Hindlimb muscle (tissue), 1 donor: Measurements from ENCODE around the gene YJU2. TPM values are rescaled to one million over a fixed set of nuclear protein-coding genes. Genes with fewer than 3 reads are reported as not detected.
A peak's percentile ranks its signal among the peaks of the same experiment; 100 is the strongest.
"Not testable (repeated sequence)": the region's sequence is repeated elsewhere in the genome, so short reads cannot be mapped to it uniquely, and the experiment has no call there.

Experiments
- DNase-seq: peaks from one replicate; pipeline ENCODE4 v3.0.0-alpha.2; 2013
- polyA plus RNA-seq: library from polyadenylated mRNA; unstranded; fragments of 120-200 nt; gene quantifications from one replicate; pipeline ENCODE4 v1.2.1, GENCODE V29; 2013; ENCODE audit not compliant: insufficient read length

Gene YJU2
- polyA plus RNA-seq, 1 donor: 14.9 TPM

DNA sequence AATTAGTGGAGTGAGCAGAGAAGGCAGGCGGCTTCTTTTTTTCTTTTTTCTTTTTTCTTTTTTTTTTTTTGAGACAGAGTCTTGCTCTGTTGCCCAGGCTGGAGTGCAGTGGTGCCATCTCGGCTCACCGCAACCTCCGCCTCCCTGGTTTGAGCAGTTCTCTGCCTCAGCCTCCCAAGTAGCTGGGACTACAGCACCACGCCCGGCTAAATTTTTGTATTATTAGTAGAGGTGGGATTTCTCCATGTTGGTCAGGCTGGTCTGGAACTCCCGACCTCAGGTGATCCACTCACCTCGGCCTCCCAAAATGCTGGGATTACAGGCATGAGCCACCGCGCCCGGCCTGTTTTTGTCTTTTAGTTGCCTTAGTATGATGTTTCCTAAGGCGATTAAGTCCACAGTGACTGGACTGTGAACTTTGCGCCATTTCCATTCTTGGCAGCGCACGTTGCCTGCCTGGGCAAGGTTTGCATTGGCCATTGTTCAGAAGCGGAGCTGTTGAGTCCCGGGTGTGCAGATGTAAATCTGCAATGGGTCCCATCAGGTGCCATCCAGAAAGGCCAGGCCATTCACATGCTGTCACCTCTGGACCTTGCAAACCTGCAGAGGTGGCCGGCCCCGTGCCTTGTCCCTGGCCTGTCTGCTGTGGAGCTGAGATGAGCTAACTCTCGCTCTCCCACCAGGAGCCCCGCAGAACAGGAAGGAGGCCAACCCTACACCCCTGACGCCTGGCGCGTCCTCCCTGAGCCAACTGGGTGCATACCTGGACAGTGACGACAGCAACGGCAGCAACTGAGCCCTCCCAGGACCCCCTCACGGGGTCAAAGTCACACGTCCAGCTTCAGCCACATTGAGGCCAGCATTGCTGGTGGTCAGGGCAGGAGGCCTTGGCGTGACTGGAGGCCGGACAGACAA is 21.3 kb downstream of the YJU2 start:
- no peak for DNase-seq

DNA sequence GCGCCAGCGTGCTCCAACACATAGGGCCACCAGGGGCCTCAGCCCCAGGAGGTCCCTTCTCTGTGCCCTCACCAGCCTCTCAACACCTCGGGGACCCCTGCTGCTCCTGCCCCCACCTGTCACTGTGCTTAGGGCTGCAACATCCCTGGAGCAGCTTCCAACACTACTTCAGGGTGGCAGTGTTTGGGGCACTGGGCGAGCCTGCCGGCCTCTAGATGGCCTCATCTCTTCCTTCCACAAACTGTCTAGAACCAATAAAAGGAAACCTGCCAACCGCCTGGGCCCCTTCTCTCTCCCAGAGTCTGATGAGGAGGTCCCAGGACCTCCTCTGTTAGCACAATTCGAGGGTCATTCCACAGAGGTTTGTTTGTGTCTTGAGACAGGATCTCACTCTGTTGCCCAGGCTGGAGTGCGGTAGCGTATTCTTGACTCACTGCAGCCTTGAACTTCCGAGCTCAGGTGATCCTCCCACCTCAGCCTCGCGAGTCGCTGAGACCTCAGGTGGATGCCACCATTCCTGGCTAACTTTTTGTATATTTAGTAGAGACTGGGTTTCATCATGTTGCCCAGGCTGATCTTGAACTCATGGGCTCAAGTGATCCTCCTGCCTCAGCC is 22.0 kb downstream of the YJU2 start:
- no peak for DNase-seq

DNA sequence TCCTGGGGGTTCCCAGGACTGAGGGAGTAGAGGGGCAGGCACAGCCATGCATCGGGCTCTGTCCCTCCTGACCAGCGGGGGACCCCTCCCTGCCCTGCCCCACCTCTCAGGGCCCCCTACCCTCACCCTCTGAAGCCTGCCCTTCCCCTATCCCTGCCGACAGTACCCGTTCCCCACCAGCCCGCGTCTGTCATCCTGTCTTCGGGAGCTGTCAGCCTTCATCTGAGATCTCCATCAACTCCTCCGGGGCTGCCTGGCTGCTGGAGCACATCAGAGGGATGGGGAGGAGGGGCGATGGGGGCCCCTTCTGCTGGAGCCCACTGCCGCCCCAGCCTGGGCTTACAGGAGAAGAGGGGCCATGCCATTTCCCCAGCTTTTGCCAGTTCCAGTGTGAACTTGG is 26.0 kb downstream of the YJU2 start:
- DNase-seq: no peak

DNA sequence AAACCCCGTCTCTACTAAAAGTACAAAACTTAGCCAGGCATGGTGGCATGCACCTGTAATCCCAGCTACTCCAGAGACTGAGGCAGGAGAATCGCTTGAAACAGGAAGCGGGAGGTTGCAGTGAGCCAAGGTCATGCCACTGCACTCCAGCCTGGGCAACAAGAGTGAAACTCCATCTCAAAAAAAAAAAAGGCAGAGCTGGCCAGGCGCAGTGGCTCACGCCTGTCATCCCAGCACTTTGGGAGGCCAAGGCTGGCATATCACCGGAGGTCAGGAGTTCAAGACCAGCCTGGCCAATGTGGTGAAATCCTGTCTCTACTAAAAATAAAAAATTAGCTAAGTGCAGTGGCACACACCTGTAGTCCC is 27.4 kb downstream of the YJU2 start:
- not testable (repeated sequence) for DNase-seq

DNA sequence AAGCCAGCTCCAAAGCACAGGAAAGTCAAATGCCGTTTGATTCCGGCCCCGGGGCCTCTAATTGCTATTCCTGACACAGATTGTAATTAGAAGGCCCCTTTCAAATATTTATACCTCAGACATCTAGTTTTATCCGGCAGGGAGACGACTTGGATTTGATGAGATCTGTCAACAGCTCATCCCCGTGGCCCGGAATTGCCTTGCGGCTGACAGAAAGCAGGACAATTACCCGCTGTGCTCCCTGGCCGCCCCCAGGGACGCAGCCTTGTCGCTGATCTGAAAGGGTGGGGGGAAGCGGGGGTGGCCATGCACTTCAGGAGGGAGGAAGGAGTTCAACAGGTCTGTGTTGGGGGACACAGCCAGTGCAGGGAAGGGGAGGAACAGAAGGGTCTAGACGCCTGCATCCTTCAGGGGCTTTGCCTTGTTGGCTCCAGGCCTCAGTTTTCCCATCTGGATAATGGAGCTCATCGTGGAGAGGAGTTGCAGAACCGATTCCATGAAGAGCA is 30.4 kb downstream of the YJU2 start:
- no peak for DNase-seq

DNA sequence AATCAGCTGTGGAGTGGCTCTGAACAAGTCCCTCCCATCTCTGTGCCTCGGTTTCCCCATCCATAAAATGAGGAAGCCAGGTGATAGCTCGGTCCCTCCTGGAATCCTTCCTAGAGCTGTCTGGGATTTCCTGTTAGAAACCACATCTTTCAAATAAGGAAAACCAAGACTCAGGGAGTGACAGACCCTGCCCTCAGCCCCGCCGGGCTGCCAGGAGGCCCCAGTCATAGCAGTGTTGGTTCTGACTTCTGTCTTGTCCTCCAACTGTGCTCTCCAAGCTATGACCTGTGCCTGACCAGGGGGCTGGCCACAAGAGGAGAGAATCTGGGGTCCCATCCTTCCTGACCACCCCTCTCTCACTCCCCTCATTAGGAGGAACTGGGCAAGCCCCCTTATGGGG is 31.1 kb downstream of the YJU2 start:
- DNase-seq: no peak

DNA sequence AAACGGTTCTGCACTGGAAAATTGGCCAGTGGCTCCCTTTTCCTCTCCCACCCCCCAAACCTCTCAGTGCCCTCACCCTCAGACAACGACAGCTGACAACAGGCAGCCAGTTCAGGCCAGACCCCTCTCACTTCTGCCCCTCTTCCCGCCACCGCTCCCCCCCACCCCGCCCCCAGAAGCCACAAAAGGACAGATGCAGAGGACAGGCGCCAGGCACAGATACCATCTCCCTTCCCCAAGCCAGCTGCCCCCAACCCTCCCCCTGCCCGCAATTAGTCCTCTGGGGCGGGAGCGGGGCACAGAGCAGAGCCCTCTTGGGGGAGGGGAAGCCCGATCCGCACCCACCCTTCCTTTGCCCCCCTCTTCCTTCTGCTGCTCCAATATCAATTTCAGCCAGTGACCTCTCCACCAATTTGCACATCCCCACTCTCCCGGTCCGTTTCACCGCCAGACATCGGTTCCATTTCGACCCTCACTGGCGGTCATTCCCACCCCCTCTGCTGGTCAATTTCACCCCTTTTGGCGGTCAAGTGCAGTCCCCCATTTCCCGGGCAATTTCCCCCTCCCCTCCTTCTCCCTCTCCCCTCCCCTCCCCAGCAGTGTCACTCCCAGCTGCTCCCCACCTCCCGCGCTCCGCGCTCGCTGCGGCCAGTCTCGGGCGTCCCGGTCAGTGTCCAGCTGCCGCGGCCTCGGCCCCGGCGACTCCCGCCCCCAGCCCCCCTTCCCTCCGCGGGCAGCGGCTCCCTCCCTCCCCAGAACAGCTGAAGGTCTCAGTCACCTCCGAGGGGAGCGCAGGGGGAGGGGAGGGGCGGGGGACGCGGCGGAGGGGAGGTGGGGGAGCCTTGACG is 31.8 kb downstream of the YJU2 start, which contains the start of gene SHD:
Gene SHD, plus strand, starts transcription at position 848 of the 848 bp plus-strand sequence. CDS start 798 bp downstream, outside the sequence.
- DNase-seq: peak; percentile 54

DNA sequence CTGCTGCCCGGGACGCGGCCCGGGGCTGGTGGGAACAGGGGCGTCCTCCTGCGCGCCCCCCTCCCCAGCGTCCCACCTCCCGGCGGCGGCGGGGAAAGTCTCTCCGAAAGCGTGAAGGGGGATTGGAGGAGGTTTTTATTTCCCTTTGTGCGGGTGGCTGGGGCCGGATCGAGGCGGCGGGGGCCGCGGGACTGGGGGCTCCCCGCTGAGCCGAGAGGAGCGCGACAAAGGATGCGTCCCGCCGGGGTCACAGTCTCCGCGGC is 32.3 kb downstream of the YJU2 start:
- DNase-seq: no peak

DNA sequence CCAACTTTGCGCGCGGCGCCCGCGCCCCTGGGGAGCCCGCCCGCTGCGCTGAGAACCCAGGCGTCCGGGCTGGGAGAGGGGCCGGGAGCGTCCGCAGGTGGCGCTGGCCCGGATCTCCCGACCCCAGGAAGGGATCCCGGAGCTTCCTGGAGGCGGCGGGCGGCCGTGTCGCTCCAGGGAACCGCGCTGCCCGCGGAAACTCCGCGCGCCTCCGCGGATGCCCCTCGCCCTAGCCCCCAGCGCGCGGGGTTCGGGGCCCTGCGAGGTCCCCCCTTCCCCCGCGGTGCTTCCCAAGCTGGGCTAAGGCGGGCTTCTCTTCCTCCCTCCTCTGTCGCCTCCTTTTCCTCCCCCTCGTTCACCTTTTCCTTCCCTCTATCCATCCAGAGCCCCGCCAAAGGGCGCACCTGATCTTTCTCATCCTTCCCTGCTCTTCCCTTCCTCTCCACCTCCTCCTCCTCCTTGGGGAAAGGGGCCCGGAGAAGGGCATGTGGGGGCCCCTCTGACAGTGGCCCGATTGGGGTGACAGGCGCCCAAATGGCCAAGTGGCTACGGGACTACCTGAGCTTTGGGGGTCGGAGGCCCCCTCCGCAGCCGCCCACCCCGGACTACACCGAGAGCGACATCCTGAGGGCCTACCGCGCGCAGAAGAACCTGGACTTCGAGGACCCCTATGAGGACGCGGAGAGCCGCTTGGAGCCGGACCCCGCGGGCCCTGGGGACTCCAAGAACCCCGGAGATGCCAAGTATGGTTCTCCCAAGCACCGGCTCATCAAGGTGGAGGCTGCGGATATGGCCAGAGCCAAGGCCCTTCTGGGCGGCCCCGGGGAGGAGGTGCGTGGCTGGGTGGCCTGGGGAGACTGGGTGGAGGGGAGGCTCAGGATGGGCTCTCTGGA is 32.9 kb downstream of the YJU2 start:
- no peak for DNase-seq

DNA sequence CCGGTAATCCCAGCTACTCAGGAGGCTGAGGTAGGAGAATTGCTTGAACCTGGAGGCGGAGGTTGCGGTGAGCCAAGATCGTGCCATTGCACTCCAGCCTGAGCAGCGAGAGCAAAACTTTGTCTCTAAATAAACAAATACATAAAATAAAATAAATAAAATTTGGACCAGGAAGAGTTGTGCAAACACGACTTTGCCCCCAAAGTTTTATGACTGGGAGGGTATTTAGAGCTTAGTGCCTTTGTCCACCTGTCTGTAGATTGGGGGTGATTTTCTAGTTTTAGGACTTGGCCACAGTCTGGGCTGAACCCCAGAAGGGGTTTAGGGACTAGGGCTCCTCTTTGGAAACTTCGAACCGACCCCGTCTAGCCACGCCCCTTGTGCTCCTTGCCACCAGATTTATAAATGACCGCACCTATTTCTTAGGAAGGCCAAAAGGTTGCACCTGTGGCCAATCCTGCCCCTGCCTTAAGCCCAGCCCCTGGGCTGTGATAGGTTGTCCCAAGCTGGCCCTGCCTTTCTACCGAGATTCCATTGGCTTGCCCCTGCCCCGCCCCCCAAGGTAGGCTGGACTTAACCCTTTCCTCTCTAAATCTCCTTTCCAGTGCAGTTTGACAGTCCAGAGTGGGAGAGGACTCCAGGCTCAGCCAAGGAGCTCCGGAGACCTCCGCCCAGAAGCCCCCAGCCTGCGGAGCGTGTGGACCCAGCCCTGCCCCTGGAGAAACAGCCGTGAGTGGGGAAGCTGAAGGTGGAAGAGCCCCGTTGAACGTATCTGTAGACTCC is 37.5 kb downstream of the YJU2 start:
- no peak for DNase-seq

DNA sequence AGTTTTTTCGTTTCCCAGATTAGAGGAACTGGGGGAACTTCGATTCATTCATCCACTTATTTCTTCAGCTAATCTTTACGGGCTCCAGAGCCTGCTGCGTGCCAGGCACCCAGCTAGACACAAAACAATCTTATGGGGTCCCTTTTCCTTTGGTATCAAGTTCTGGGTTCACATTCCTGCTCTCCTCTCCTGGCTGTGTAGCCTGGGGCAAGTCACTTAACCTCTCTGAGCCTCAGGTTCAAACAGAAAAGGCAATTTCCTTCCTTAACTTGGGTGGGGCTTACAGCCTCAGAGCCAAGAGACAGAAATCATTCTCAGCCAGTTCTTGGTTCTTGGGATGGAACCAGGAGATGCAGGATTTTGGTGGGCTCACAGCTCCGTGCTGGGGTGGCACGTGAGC is 38.1 kb downstream of the YJU2 start:
- no peak for DNase-seq

DNA sequence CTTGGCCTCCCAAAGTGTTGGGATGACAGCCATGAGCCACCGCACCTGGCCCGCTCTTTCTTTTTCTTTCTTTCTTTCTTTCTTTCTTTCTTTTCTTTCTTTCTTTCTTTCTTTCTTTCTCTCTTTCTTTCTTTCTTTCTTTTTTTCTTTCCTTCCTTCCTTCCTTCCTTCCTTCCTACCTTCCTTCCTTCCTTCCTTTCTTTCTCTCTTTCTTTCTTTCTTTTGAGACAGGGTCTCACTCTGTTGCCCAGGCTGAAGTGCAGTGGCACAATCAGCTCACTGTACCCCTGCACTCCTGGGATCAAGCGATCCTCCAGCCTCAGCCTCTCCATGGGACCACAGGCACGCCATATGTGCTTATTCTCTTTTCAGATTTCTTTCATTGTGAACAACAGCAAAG is 39.3 kb downstream of the YJU2 start:
- DNase-seq: not testable (repeated sequence)

DNA sequence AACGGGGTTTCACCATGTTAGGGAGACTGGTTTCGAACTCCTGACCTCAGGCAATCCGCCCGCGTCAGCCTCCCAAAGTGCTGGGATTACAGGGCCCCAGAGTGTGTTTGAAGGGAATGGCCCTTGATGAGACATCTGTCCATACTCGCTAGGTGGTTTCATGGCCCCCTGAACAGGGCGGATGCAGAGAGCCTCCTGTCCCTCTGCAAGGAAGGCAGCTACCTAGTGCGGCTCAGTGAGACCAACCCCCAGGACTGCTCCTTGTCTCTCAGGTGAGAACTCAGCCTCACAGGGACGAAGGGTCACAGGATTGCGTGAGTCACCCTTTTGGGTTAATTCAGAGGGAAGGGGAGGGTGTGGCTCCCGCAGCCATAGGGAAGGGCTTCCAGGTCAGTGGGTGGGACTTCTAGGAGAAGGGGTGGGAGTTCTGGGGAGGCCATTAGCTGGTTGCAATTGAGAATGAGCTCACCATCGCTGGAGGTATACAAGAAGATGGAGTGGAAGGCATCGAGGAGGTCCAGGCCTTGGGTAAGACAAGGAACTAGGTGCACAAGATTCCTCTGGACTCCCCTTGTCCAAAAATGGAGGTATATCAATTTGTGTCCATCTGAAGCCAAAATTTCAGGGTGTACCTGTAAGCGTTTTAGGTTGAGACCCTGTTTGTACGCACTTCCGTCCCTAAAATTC is 41.4 kb downstream of the YJU2 start:
- no peak for DNase-seq

DNA sequence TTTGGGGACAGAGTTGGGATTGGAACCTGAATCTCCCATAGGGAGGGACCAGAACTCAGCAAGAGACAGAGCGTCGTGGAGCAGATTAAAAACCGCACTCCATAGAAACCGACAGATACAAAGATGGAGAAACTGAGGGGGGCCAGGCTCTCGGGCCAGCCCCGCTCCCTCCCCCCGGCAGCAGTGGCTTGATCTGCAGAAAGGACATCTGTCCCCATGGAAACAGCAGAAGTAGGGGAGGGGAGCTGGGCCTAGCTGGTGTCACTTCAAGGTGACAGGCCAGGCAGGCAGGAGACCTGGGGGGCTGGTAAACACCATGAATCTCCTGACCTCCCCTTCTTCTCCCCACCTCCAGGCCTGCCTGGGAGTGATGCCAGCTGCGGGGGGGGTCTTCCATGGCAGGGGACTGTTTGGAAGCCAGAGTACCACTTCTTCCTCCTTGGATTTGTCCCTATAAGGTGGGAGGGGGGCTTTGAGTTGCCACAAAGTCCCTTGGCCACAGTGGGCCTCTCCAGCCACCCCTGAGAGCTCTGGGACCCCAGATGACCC is 44.4 kb downstream of the YJU2 start:
- no peak for DNase-seq

DNA sequence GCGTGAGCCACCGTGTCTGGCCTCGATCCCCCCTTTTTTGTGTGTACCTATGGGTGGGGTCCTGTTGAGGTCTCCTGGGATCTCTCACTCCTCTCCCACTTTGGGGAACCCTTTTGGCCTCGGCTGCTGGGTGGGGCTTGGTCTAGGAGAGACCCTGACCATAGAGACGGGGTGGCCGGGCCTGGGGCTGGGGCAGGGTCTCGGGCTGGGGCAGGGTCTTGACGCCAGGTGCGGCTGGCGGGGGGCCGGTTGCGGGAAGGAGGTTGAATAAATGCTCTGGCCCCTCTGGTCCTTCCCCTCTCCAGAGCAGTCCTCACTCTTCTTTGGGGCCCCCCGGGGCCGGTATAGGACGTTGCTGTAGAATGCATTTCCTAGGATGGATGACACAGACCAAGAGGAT is 45.6 kb downstream of the YJU2 start:
- no peak for DNase-seq

DNA sequence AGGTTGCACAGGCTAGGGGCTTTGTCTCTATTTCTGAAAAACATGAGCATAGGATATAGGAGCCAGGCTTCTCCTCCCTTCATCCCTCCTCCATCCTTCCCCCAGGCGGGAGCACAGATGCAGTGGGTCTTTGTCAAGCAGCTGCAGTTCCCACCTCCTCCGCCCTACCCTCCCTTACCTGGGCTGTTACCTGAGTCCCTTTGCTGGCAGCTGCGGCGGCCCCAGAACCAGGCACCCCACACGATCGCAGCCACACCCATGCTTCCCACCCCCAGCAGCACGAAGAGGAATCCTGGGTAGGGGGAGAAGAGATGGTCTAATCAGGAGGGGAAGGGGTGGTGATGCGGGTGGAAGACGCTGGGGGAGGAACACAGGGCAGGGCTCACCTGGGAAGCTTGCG is 47.5 kb downstream of the YJU2 start:
- DNase-seq: no peak

DNA sequence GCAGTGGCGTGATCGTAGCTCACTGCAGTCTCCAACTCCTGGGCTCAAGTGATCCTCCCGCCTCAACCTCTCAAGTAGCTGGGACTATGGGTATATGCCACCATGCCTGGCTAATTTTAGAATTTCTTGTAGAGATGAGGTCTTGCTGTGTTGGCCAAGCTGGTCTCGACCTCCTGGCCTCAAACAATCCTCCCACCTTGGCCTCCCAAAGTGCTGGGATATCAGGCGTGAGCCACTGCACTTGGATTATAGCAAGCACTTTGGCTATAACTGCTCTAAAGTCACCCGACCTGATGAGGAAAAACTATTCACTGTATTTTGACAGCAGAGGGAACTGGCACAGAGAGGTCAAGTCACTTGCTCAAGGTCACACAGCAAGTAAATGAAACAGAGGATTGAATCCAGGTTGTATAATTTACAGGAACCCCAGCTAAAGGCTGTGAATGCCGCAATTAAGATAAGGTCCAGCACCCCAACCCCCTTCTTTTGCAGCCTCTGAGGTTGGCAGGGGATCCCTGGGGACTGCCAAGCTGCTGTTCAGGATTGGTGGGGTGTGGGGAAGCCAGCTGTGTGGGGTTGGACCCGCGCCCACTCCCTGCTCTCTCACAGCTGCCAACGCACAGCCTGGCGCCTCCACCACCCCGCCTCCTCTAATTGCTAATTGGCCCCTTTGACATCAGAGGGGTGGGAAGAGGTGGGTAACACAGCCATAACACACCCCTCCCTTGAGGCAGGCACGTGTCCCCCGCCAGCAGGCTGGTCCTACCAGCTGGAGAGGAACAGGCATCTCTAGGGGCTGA is 49.3 kb downstream of the YJU2 start:
- DNase-seq: peak; percentile 39

DNA sequence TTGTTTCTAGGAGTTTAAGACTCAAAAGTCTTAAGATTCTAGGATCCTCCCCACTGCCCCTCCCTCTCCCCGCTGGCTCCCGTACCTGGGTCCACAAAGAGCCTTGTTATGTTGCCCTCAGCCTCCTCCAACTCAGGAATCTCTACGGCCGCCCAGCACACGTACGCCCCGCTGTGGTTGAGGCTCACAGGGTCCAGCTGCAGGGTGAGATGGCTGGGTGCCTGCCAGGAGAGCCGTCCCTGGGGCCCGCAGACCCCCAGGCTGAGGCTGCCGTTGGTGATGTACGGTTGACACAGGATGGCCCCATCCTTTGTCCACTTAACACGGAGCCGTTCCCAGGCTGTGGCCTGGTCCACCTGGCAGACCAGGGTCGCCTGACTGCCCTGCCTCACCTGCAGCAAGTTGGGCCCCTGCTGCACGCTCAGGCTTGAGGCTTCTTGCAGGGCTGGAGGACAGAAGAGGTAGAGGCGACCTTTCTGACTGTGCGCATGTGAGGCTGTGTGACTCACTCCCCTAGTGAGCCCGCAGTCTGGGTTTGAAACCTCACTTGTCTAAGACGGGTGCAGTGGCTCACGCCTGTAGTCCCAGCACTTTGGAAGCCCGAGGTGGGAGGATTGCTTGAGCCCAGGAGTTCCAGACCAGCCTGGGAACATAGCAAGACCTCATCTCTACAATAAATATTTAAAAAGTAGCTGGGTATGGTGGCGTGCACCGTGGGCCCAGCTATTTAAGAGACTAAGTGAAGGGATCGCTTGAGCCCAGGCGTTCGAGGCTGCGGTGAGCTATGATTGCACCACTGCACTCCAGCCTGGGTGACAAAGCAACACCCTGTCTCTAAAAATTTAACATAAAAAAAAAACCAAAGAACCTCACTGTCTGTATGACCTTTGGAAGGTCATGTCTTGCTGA is 51.3 kb downstream of the YJU2 start:
- DNase-seq: no peak
